Gastrocnemius medialis (tissue), 4 donors: ENCODE measurements around the gene NAV2. TPM values are rescaled to one million over a fixed set of nuclear protein-coding genes. Genes with fewer than 3 reads are reported as not detected.

Source experiments
- ATAC-seq, 2 donors: fragments of 150-250 bp; one replicate each; pipeline ENCODE4 v1.9.1; 2016
- DNase-seq, 2 donors: peaks; one replicate each; pipeline ENCODE4 v3.0.0-alpha.2; 2019
- H3K27ac ChIP-seq, 4 donors: fragments of 200-600 bp; sonication (generic); 1 replicate in 1 of 4; 2 replicates in 3 of 4; pipeline ENCODE4 v1.5.1; 2016 to 2018; ENCODE audit warnings: mild to moderate bottlenecking in 2 of 4, moderate library complexity in 1 of 4
- H3K27me3 ChIP-seq, 3 donors: fragments of 200-600 bp; sonication (generic) in 2 of 3; 1 replicate in 1 of 3; 2 replicates in 2 of 3; pipeline versions ENCODE4 v1.5.1 to v1.6.0; 2016 to 2019; ENCODE audit warnings: mild to moderate bottlenecking in 1 of 3, moderate library complexity in 1 of 3
- H3K36me3 ChIP-seq, 2 donors: fragments of 200-600 bp; sonication (generic) in 1 of 2; one replicate each; pipeline ENCODE4 v1.5.1; 2017 to 2018
- H3K4me1 ChIP-seq, 2 donors: fragments of 200-600 bp; sonication (generic) in 1 of 2; one replicate each; pipeline ENCODE4 v1.5.1; 2016 to 2017; ENCODE audit warnings: mild to moderate bottlenecking in 2 of 2
- H3K4me3 ChIP-seq, 4 donors: fragments of 200-600 bp; sonication (generic) in 3 of 4; 1 replicate in 1 of 4; 2 replicates in 3 of 4; pipeline ENCODE4 v1.5.1; 2016 to 2019; ENCODE audit warnings: mild to moderate bottlenecking in 2 of 4
- H3K9me3 ChIP-seq, 3 donors: fragments of 200-600 bp; sonication (generic) in 2 of 3; 1 replicate in 1 of 3; 2 replicates in 2 of 3; pipeline ENCODE4 v1.5.1; 2016 to 2019
- CTCF ChIP-seq, 5 experiments: fragments of 450-650 bp in 3 of 5; fragments of 200-600 bp in 2 of 5; sonication (generic) in 2 of 5; IDR thresholded peaks in 4 of 5; conservative IDR thresholded peaks in 1 of 5; 1 replicate in 4 of 5; 2 replicates in 1 of 5; pipeline ENCODE4 v1.5.1; 2016 to 2019; ENCODE audit warnings: antibody characterized with exemption in 5 of 5, mild to moderate bottlenecking in 3 of 5, moderate library complexity in 3 of 5
- POLR2A ChIP-seq, 2 donors: fragments of 450-650 bp; IDR thresholded peaks; one replicate each; pipeline ENCODE4 v1.6.1; 2017; ENCODE audit warnings: antibody characterized with exemption in 2 of 2, mild to moderate bottlenecking in 2 of 2, moderate library complexity in 2 of 2
- in situ Hi-C, 4 donors: fragments of 200-750 bp; cut with MboI; loops; one replicate each; pipeline versions ENCODE4 v1.15.0 to v1.8.0; 2017; ENCODE audit warnings: low sequenced_read_pairs in 4 of 4
- intact Hi-C: fragments of 100-400 bp; cut with DNase I; formaldehyde crosslinking; loops from one replicate; pipeline ENCODE4 v1.15.1; 2023; ENCODE audit warnings: low total_unique reads
- total RNA-seq, 4 donors: library from RNA; depleted of rRNA; stranded (reverse); fragments of >200 nt; gene quantifications; one replicate each; pipeline versions ENCODE4 v1.1.0 to v1.2.3, GENCODE V29; 2016

NAV2 gene
- total RNA-seq, 4 donors from 2014 or later: 3.2 to 7.7 (median 5.5) TPM

GRCh38 chr11:19816817-19817216 lies 104.2 kb downstream of the NAV2 start:
- Histone ChIP-seq H3K9me3 (no peaks in the 10 kb centered on the region), H3K36me3 (no peaks in the 10 kb centered on the region), H3K4me3 (no peak overlapping the region), H3K27me3 (no peaks in the 10 kb centered on the region), H3K4me1 (peaks cover 46 to 57% of the 10 kb centered on the region in 2 donors), H3K27ac (no peak overlapping the region)
- ATAC-seq (no peak), DNase-seq (no peak)
- intact Hi-C loops (no loop called here), in situ Hi-C loops (no loop called here)
- TF ChIP-seq CTCF (IDR thresholded peaks at IDR 0.05 in 4 of 5, conservative IDR thresholded peaks at IDR 0.05 in 1 of 5) (no peak), POLR2A (IDR thresholded peaks at IDR 0.05) (no peak)

GRCh38 chr11:19817265-19817851 lies 104.7 kb downstream of the NAV2 start:
- DNase-seq: no peak
- TF ChIP-seq POLR2A (IDR thresholded peaks at IDR 0.05): no peak
- TF ChIP-seq CTCF (IDR thresholded peaks at IDR 0.05 in 4 of 5, conservative IDR thresholded peaks at IDR 0.05 in 1 of 5): no peak
- Histone ChIP-seq H3K4me1 (peaks cover 41 to 51% of the 10 kb centered on the region in 2 donors), H3K4me3 (no peak overlapping the region), H3K9me3 (no peaks in the 10 kb centered on the region), H3K27ac (no peak overlapping the region), H3K27me3 (no peaks in the 10 kb centered on the region), H3K36me3 (no peaks in the 10 kb centered on the region)
- intact Hi-C loops: no loop called here
- no peak for ATAC-seq
- in situ Hi-C loops: no loop called here

GRCh38 chr11:19817870-19818269 lies 105.2 kb downstream of the NAV2 start:
- peaks cover 36 to 46% of the 10 kb centered on the region in 2 donors for H3K4me1 ChIP-seq
- intact Hi-C loops: no loop called here
- ATAC-seq: no peak
- H3K4me3 ChIP-seq: no peak overlapping the region
- TF ChIP-seq CTCF (IDR thresholded peaks at IDR 0.05 in 4 of 5, conservative IDR thresholded peaks at IDR 0.05 in 1 of 5): no peak
- no peak for TF ChIP-seq POLR2A (IDR thresholded peaks at IDR 0.05)
- no peak for DNase-seq
- H3K27me3 ChIP-seq: no peaks in the 10 kb centered on the region
- no peaks in the 10 kb centered on the region for H3K36me3 ChIP-seq
- no peak overlapping the region for H3K27ac ChIP-seq
- no peaks in the 10 kb centered on the region for H3K9me3 ChIP-seq
- in situ Hi-C loops: no loop called here

GRCh38 chr11:19818619-19819018 lies 106.0 kb downstream of the NAV2 start:
- H3K9me3 ChIP-seq: no peaks in the 10 kb centered on the region
- no peak for DNase-seq

More at GRCh38 chr11:19818619-19819018, 106.0 kb downstream of the NAV2 start:
- TF ChIP-seq POLR2A (IDR thresholded peaks at IDR 0.05) (no peak), CTCF (IDR thresholded peaks at IDR 0.05 in 4 of 5, conservative IDR thresholded peaks at IDR 0.05 in 1 of 5) (no peak)
- Histone ChIP-seq H3K27me3 (no peaks in the 10 kb centered on the region), H3K4me3 (no peak overlapping the region), H3K27ac (no peak overlapping the region), H3K36me3 (no peaks in the 10 kb centered on the region), H3K4me1 (peaks cover 28 to 39% of the 10 kb centered on the region in 2 donors)
- in situ Hi-C loops: no loop called here
- intact Hi-C loops: no loop called here
- ATAC-seq: no peak
